Amniotic epithelial cell (primary cell): ENCODE data around the gene UPK3BL1.
A peak's percentile ranks its signal among the peaks of the same experiment; 100 is the strongest.
"Not testable (repeated sequence)": the region's sequence is repeated elsewhere in the genome, so short reads cannot be mapped to it uniquely, and the experiment has no call there.

Experiments
- DNase-seq: peaks from one replicate; pipeline ENCODE4 v3.0.0-alpha.2; 2010; ENCODE audit warnings: low read depth

Gene UPK3BL1

GRCh38 chr7:102642691-102643090 is at the start of gene UPK3BL1:
TSS of gene UPK3BL1 (minus strand) at chr7:102642791. CDS start at chr7:102642741, 50 bp downstream.
- not testable (repeated sequence) for DNase-seq

DNA sequence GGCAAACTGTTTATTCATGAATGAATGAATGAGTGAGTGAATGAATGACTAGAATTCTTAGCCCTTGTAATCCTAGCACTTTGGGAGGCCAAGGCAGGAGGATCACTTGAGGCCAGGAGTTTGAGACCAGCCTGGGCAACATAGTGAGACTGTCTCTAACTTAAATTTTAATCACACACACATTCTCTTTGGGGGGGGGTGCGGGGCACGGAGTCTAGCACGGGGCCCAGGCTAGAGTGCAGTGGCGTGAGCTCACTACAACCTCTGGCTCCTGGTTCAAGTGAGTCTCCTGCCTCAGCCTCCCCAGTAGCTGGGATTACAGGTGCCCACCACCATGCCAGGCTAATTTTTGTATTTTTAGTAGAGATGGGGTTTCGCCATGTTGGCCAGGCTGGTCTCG is 48.0 kb upstream of the UPK3BL1 start:
- not testable (repeated sequence) for DNase-seq

DNA sequence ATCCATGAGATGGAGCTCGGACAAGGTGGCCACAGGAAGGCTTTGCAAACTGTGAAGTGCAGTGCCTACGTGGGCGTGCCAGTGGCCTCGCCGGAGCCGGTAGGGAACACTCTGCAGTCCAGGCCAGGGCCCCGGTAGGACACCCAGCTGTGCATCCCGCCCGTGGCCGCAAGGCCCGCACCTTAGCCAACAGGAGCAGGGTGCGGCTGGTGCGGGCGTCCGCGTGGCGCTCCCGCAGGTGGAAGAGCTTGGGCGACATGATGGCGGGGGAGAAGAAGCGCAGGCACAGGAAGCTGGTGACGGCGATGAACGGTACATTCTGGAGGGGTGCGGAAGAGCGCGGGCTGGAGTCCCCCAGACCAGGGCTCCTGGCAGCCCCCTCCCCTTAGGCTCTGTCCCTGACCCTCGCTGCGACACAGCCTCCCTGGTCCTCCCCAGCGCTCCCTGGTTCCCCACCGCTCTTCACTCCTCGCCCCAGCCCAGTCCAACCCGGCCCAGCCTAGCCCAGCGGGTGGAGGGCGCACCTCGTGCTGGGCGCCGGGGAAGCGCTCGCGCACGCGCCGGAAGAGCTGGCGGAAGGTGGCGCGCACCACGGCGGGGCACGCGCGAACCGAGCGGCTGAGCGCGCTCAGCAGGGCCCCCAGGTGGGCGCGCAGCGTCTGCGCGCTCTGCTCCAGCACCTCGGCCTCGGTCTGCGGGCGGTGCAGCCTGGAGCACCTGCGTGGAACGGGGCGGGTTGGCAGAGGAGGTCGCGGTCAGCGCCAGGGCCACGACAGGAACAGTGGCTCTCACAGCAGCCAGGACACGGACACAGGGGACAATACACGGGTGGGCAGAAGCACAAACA is 47.1 kb upstream of the UPK3BL1 start:
- DNase-seq, result not testable (repeated sequence)

- DNase-seq, result not testable (repeated sequence)
These were observed 45.9 kb upstream of the UPK3BL1 start for GRCh38 chr7:102688299-102689036.

GRCh38 chr7:102682560-102682959 is 40.0 kb upstream of the UPK3BL1 start:
- DNase-seq, result not testable (repeated sequence)

DNA sequence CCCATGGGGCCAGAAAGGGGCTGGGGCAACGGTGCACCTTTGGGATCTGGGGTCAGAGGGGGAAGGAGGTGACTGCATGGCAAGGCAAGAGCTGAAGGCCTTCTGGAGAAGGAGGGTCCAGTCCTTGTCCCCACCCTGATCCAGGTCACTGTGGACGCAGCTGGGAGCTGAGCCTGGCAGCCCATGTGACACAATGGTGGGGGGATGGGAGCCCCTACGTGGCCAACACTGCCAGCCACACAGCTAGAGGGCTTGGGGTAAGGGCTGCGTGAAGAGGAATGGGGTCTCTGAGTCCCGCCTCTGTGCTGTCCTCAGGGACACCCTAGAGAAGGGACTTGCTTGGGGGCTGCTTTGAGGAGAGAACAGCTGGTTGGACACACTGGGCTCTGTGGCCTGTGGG is 38.2 kb upstream of the UPK3BL1 start:
- not testable (repeated sequence) for DNase-seq

GRCh38 chr7:102675545-102675944 is 33.0 kb upstream of the UPK3BL1 start:
- DNase-seq, result not testable (repeated sequence)

GRCh38 chr7:102673447-102674067 is 31.0 kb upstream of the UPK3BL1 start:
- DNase-seq, result not testable (repeated sequence)

DNA sequence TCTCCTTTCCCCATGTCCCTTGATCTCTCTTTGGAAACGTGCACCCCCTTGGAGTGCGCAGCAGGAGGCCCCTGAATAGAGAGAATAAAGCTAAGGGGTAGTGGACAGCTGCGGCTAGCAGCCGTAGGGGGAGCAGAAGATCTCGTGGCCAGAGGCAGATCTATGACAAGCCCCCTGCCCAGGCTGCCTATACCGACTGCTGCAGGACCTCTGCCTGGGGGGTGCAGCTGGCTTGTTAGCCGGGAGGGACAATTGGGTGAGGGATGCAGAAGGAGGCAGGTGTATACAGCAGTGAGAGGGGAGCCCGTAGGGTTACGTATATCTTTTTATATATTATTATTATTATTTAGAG is 29.3 kb upstream of the UPK3BL1 start:
- DNase-seq, result not testable (repeated sequence)

GRCh38 chr7:102671166-102671955 is 28.8 kb upstream of the UPK3BL1 start, which contains the start of gene POLR2J2:
TSS of gene POLR2J2 (minus strand) at chr7:102671663. CDS start at chr7:102671601, 62 bp downstream.
- peak; percentile 67 for DNase-seq

DNA sequence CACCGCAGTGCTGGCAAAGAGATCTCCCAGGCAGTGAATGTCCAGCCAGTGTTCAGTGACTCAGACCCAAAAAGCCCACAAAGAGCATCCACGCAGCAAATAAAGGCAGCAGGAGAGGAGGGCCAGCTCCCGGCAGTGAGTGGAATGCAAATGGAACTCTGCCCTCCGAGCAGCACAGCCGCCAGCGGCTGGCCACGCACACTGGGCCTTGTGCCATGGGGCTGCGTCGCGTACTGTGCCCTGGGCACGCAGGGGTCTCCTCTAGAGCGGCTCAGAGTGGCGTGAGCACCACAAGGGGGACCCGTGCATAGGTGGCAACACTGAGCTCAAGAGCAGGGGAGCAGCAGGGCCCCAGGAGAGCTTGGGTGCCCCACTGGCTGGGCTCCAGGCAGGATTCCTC is 24.9 kb upstream of the UPK3BL1 start:
- DNase-seq, result not testable (repeated sequence)

GRCh38 chr7:102666850-102667249 is 24.3 kb upstream of the UPK3BL1 start:
- not testable (repeated sequence) for DNase-seq

GRCh38 chr7:102664765-102665164 is 22.2 kb upstream of the UPK3BL1 start:
- not testable (repeated sequence) for DNase-seq

- not testable (repeated sequence) for DNase-seq
These were observed 7.3 kb upstream of the UPK3BL1 start, which contains the start of gene SPDYE2B for GRCh38 chr7:102649924-102650323. TSS of gene SPDYE2B (plus strand) at chr7:102650319. CDS start at chr7:102652349, 2,030 bp downstream.

DNA sequence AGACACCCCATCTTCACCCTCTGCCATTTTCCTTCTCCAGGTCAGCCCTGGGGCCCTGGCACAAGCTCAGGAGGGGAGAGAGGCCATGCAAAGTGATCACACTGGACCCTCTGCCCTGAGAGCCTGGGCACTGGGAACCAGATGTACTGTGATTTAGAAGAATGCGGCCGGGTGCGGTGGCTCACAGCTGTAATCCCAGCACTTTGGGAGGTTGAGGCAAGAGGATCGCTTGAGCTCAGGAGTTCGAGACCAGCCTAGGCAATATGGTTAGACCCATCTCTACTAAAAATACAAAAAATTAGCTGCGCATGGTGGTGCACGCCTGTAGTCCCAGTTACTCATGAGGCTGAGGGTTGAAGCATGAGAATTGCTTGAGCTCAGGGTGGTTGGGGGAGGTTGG is 5.2 kb upstream of the UPK3BL1 start:
- not testable (repeated sequence) for DNase-seq

DNA sequence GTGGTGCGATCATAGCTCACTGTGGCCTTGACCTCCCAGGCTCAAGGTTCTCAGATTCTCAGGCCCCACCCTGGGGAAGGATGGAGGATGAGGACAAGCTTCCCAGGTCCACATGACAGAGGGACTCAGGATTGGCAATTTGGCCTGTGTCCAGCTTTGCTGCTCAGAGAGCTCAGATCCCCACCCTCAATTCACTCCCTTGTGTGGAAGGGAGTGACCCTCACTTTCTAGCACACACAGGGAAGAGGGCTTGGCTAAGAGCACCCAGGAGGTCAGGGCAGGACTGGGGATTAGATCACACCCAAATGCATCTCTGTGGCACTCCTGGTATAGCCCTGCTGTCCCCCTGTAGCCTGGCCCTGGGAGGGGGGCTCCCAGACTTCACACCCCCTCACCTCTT is 813 bp upstream of the UPK3BL1 start:
- not testable (repeated sequence) for DNase-seq

- DNase-seq, result not testable (repeated sequence)
These were observed 3.7 kb downstream of the UPK3BL1 start for GRCh38 chr7:102638848-102639247.

- DNase-seq, result not testable (repeated sequence)
These were observed 5.6 kb downstream of the UPK3BL1 start for GRCh38 chr7:102636956-102637355.

DNA sequence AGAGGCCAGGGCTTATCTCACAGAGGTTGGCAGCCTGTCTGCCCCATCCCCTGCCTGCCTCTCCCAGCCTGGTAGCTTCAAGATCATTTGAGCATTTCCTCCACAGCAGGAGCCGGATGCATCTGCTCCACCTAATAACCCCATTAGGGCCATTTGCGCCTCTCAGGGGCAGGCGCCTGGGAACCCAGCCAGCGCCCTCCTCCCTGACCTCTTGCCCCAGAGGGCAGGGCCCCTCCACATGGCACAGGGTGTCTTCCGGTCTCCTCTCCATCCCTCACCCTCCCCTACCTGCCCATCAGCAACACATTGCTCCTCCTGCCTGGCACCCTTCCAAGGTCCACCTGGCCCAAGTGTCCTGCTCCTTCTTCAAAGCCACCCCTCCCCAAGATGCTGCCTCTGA is 7.2 kb downstream of the UPK3BL1 start:
- not testable (repeated sequence) for DNase-seq

GRCh38 chr7:102634299-102634698 is 8.3 kb downstream of the UPK3BL1 start:
- not testable (repeated sequence) for DNase-seq

DNA sequence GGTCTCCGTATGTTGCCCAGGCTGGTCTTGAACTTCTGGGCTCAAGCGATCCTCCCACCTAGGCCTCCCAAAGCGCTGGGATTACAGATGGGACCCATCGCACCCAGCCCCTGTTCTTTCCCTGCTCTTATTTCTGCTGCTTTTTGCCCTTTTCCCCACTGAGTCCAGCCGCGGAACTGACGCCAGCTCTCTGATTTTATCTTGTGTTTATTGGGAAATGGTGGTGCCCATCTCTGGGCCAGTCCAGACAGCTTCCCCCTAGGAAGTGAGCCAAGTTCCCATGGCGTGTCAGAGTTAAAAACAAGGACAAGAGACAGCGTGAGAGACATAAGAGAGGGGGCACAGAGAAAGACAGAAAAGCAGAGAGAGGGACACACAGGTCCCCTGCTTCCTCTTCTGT is 12.0 kb downstream of the UPK3BL1 start:
- DNase-seq, result not testable (repeated sequence)
